ENCODE results near the gene ITPKB. TPM values are rescaled to one million over a fixed set of nuclear protein-coding genes. Genes with fewer than 3 reads are reported as not detected.
A peak's percentile ranks its signal among the peaks of the same experiment; 100 is the strongest.
"Not testable (repeated sequence)": the region's sequence is repeated elsewhere in the genome, so short reads cannot be mapped to it uniquely, and the experiment has no call there.

The ITPKB gene
- total RNA-seq (2014; rRNA removed; shearing (Covaris generic)): 2.3 and 5.4 TPM in 2 replicates

DNA sequence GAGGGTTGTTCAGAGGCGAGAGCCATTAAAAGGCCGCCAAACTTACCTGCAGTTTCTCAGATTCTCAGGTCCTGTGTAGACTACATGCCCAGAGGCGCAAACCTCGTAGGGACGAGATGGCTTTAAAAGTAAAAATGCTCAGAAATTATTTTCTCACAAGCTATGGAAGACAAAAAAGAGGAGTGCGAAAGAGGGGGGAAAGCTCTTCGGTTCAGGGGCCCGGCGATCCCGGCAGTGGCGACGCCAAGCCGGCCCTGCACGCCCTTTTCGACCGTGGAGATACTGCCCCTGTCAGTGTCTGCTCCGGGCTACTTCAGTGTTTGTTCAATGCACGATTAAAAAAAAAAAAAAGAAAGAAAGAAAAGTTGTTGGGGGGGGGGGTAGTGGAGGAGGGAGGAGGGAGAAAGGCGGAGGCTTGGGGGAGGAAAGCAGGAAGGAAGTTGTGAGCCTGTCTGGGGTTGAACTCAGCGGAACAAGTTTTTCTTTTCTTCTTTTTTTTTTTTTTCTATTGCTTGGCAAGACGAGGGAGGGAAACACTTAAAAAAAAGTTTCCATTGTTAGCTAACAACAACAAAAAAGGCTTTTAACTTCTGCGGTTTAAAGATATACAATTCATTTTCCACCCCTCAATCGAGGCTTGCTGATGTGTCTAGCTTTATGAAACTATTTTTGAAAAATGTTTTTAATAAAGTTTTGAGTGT, at the start of gene ITPKB:
ITPKB (minus strand) TSS at position 288 of the 701 bp plus-strand sequence. CDS start 1,824 bp downstream, outside the sequence.
- DNase-seq (ENCODE audit: low read depth): peak; percentile 75

DNA sequence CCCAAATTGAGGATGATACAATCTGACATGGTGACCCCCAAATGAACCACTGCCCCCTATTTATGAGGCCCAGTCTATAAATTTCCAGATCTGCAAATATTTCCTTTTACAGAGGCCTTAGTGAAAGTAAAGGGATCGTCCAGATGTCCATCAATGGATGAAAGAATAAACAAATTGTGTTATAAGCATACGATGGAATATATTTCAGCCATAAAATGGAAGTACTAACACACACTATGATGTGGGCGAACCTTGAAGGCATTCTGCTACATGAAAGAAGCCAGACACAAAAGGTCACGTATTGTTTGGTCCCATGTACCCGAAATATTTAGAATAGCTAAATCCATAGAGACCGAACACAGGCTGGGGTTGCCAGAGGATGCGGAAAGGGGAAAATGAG, 48.6 kb upstream of the ITPKB start:
- DNase-seq (ENCODE audit: low read depth): no peak

DNA sequence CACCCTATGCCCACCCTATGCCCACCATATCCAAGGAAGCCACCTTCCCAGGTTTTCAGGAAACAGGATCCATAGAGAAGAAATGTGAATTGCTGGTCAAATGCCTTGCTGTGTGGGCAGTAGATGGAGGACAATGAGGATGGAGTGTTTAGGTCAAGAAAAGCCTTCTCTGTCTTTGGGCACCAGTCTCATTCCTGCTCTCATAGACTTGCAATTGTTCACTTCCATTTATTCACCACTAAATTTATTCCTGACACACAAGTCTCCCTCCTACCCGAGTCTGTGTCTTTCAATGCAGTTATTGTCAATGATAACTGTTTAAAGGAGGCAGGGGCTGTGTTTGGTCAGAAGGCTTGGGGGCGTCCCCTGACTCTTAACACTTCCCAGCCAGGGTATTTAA, 48.0 kb upstream of the ITPKB start:
- DNase-seq (ENCODE audit: low read depth): no peak

DNA sequence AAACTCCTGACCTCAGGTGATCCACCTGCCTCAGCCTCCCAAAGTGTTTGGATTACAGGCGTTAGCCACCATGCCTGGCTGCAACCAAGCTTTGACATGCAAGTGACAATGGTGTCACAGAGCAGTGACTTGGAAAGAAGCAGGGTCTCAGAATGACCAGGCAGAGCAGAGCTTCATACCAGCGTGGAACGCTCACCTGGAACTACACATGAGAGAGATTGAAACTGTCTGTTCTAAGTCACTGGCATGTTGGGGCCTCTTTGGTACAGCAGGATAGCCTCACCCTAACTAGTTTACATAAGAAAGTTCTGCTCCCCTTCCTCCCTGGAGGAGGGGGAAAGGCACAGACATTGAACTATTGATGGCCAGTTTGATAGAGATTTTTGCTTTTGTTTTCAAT, 47.5 kb upstream of the ITPKB start:
- DNase-seq (ENCODE audit: low read depth): no peak

DNA sequence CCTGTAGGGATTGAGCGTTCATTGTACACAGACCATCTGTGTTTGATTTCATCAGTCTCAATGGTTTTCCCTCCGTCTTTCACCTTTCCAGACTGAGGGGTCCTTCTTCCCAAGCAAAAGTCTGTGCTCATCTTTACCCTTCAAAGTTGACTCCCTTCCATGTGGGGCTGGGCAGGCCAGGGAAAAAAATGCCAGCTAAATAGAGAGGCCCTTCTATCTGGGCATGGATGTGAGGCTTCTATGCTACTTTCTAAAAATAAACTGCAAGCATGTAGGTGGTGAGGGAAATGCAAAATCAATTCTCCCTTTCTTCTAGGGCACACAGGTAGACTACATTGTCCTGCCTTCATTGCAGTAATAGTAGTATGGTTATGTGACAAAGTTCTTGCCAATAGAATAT, 46.7 kb upstream of the ITPKB start:
- no peak for DNase-seq (ENCODE audit: low read depth)

DNA sequence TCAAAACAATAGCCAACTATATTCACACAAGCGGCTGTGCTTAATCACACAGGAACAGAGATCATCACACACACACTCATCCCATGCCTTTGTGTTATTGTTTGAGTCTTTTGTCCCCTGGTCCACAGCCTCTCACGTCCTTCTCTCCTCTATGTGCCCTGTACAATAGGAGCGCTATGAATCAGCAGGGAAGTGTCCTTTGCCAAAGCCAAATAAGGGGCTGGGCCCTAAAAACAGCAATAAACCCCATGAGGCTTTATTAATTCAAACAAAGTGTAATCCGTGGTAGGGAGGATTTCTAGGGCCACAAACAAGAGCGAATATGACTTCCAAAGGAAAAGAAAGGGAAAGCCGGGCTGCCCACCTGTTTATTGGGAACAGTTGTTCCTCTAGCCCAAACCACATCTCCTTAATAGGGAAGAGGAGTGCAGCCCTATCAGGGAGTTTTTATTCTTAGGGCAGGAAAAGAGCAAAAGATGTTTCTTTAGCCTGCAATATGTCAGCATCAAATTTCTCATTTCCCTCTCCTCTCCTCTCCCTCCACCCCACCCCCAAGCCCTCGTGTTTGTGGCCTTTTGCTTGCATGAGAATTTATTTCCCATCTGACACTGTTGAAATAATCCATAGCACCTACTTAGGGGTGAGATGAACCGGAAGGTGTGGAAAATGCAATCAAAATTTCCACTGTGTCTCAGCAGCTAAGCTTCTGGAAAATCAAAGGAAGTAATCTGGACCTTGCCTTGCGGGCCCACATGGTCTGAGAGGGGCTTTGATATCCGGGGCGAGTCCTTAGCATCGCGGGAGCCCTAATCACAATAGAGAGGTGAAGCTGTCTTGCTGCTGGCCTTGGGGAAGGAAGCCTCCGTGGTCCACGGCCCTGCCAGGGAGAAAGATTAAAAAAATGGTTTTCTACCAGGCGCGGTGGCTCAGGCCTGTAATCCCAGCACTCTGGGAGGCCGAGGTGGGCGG, 45.3 kb upstream of the ITPKB start:
- peak; percentile 43 for DNase-seq (ENCODE audit: low read depth)

DNA sequence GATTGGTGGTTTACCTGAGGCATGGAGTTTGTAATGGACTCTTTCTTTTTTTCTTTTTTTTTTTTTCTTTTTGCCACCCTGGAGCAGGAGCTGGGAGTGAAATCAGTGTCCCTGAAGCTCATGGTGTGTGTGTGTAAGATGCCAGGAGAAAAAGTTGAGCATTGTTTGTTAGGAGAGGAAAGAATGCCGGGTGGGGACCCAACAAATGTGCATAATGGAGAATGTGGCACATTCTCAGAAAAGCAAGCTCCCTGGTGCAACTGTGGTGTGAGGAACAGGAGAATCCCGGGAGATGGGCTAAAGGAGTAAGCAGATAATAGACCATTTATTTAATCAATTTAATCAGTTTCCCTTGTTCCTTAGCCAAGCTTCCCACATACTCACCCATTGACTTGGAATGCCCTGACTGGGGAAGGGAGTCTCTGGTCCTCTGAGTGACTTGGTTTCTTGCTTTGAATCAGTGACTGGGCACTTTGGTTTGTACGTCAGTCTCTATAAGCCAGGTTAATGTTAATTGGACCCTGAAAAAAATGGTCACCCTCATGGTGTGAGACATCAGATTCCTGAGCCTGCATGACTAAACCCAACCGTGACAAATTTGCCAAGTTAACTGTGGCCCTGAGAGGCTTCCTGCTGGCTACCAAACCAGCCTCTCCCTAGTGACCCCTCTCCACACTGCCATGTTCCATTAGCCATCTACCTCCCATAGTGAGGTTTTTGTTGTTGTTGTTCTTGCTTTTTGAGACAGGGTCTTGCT, 43.9 kb upstream of the ITPKB start:
- peak; percentile 65 for DNase-seq (ENCODE audit: low read depth)

DNA sequence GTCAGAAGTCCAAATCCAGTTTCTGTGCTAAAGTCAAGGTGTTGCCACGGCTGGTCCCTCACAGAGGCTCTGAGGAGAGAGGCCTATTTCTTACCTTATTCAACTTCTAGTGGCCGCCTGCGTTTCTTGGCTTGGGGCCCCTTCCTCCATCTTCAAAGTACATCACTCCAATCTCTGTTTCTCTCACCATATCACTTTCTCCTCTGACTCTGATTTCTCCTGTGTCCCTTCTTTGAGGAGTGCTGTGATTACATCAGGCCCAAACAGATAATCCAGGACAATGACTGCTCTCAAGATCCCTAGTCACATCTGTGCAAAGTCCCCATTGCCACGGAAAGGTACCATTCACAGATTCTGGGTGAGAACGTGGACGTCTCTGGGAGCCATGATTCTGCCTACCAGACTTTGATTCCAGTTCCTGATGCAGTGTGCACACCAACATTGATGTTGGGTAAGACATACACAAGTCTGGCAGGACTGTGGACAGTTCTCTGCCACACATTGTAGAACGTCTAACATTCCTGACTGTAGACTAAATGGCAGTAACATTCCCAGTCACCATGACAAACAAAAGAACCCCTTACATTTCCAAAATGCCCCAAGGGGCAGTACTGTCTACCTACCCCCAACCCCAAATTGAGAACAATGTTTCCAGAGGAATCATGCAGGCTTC, 43.0 kb upstream of the ITPKB start:
- no peak for DNase-seq (ENCODE audit: low read depth)

DNA sequence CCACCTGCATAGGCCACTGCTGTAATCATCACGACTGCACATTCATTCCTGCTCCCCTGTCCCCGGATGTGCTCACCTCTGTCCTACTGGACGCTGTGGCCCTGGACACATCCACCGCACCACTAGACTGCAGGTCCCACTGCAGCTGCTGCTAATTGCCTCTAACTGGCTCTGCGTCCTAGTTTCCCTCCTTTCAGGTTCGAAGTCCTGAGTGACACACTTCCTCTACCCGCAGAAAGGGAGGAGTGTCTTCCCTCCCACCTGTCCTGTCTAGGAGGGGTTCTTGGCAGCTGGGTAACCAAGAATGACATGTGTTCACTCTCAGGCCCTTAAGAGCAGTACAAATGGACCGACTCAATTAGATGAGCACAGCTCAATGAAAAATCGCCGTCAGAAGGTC, 40.5 kb upstream of the ITPKB start:
- peak; percentile 22 for DNase-seq (ENCODE audit: low read depth)

DNA sequence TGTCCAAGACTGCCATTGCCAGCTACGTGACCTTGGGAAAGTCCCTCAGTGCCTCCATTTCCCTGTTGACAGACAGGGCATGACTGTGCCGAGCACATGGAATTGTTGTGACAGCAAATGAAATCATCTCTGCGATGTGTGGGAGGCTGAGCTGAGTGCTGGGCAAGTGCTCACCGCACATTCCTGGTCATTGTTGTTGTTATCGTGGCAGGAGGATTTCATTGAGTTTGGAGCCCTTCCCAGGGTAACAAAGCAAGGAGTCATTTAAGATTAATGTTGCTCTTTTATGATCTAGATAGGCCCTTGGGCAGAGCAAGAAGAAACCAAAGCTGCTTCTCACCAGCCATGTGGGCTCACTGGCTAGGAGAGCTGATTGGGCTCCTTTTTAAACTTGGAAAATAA, 39.6 kb upstream of the ITPKB start:
- peak; percentile 97 for DNase-seq (ENCODE audit: low read depth)

DNA sequence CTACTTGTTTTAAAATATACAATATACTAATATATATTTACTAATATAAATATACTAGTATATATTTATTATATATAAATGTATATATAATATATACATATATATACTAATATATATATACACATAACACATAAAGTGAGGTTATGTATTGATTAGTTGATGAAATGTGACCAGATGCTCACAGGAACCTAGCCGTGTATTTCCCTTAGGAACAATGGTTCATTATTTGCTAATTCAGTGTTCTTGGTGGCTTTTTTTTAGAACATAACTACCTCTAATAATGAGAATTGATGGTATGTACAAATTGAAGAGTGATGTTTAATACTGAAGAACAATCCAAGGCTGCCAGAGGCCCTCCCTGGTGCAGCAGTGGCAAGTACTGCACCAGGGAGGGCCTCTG, 37.9 kb upstream of the ITPKB start:
- DNase-seq (ENCODE audit: low read depth): no peak

DNA sequence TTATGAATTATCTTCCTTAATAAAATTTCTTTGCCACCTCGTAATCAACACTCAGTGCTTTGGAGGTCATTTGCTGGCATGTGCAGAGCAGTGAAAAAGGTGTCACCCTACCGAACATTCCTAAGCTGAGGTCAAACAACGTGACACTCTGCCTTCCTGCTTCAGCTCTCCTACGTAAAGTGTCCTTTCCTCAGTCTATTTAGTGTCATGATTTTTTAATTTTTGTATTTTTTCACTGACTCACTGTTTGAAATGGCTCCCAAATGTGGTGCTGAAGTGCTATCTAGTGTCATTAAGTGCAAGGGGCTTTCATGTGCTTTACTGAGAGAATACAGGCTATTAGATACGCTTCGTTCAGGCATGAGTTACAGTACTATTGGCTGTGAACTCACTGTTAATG, 37.0 kb upstream of the ITPKB start:
- no peak for DNase-seq (ENCODE audit: low read depth)

DNA sequence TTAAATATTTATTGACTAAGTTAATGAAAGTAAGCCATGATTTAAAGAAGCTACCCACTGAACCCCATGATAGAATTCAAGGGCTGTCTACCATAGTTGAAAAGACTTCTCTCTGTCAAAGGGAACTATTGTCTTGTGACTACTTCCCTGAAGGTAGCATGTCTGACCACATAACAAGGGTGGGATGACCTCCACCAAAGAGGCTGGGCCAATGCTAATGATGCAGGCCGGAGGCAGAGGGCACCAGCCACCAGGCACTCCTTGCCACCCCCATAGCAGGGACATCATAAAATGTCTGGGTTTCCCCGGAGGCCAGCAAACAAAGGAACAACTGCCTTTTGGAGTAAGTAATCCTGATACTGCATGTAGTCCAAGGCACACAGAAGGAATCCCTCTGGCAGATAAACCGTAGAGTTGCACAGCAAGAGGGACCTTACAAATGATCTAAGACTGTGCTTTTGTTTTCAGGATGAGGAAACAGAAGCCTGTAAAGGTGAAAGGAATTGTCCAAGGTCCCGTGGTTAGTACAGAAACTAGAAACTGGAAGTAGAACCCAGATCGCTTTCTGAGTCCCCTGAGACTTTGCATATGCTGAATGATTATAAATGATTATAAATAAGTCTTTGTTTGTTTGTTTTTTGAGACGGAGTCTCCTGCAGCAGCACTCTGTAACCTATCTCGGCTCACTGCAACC, 33.5 kb upstream of the ITPKB start:
- no peak for DNase-seq (ENCODE audit: low read depth)

DNA sequence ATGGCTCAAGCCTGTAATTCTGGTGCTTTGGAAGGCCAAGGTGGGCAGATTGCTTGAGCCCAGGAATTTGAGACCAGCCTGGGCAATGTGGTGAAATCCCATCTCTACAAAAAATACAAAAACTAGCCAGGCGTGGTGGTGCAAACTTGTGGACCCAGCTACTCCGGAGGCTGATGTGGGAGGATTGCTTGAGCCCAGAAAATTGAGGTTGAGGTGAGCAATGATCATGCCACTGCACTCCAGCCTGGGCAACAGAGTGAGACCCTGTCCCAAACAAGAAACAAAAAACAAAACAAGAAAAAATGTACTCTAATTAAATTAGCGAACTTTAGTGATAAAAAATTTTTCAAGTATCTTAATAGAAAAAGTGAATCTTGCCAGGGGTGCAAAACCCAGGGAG, 28.1 kb upstream of the ITPKB start:
- DNase-seq (ENCODE audit: low read depth): not testable (repeated sequence)

DNA sequence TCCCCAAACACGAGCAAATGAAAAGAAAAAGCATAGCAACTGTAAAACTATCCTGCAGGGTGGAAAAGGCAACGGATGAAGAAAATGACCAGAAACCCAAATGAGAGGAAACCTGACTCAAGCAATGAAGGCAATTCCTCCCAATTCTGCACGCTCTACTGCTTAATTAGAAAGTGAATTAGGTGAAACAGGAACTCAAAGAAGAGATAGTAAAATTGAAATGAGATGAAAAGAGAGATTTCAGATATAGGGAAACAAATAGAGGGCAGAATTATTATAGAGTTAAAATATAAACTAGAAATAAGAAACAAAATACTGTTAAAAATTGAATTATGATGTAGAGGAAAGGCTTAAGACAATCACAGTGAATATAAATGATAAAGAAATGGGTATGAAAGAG, 27.5 kb upstream of the ITPKB start:
- no peak for DNase-seq (ENCODE audit: low read depth)

DNA sequence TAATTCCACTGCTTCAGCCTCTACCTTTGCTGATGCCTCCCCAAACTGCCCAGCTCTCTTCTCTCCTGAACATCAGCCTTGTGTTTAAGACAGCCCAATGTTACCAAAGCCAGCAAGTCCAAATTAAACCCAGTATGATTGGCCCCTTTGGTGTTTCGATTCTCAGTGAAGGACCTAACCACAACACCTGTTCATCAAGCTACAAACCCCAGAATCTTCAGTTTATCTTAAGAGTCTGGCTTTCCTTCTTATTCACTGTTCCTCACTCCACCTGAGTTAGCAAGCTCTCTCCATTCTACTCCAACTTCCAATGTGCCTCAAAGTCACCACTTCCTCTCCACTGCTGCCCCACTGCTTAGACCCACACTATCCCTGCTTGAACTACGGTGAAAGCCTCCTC, 25.5 kb upstream of the ITPKB start:
- DNase-seq (ENCODE audit: low read depth): no peak

DNA sequence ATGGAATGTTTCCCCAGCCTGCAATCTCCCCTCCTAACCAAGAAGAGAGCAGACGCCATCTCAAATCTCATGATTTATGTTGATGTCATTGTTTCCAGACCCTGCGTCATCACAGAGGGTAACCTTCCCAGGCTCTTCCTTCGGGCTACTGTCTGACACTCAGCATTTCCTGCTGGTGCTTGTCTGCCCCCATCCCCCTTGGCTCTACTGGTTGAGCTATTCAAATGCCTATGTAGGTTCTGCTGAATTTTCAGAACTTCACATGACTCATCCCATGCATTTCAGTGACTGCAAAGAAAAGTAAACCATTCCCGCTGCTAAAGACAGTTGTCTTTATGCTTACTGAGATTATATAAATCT, 24.8 kb upstream of the ITPKB start:
- peak; percentile 81 for DNase-seq (ENCODE audit: low read depth)

DNA sequence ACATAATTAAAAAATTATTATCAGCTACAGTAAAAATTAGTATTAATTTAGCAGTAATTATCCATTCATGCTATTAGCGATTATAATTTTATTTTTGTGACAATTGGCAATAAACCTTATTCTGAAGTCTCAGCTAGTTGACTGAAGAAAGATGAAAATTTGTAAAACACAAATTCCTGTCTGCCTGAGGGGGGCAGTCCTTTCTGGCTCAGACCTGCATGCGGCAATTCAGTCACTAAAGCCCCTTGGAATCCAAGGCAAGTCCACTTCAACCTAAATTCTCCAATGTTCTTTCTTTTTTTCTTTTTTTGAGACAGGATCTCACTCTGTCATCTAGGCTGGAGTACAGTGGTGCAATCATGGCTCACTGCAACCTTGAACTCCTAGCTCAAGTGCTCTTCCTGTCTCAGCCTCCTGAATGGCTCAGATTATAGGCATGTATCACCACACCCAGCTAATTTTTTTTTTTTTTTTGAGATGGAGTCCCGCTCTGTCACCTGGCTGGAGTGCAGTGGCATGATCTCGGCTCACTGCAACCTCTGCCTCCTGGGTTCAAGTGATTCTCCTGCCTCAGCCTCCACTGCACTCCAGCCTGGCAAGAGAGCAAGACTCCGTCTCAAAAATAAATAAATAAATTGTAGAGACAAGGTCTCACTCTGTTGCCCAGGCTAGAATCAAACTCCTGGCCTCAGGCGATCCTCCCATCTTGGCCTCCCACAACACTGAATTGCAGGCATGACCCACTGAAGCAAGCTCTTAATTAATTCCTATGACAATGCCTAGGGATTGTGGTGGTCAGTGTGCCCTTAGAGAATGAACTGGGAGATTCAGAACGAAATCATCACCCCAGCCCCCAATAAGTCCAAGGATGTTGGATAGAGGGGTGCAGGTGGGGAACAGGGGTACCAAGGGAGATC, 24.2 kb upstream of the ITPKB start:
- DNase-seq (ENCODE audit: low read depth): peak; percentile 13

DNA sequence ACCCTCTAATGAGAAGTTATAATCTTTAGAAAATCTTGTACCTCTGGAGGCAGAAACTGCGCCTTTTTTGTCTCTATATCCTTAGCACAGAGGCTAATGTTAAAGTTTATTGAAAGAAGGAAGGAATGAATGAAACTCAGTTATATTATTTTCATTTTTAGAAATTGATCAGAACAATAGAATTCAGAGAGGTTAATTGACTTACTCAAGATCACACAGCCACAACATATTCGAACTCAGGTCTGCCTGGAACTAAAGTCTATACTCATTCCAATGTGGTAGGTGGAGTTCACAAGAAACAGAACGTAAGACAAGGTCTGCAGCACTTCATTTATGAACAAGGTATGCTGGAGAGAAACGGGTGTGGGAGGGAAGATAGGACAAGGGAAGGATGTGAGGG, 23.0 kb upstream of the ITPKB start:
- no peak for DNase-seq (ENCODE audit: low read depth)

DNA sequence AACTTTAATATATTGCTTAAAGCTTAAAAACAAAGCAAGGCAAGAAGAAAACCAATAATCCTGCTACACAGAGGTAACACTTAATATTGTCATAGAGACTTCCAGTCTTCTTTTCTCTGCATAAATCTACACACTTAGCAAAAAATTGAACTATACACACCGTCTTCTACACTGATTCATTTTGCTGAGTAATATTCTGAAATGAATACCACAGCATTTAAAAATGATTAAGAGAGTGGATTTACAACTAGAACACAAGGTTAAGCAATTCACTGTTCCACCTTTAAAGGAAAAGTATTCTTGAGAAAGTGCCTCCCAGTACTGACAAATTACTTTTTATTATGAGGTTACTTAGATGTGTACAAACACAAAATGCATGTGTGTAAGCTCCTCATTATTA, 22.2 kb upstream of the ITPKB start:
- DNase-seq (ENCODE audit: low read depth): no peak
